ENCODE results near the gene DPEP3. TPM values are rescaled to one million over a fixed set of nuclear protein-coding genes. Genes with fewer than 3 reads are reported as not detected.

The DPEP3 gene
- total RNA-seq, 4 donors from 2014 or later = 0.15 to 0.26 TPM; not detected in 2

DNA sequence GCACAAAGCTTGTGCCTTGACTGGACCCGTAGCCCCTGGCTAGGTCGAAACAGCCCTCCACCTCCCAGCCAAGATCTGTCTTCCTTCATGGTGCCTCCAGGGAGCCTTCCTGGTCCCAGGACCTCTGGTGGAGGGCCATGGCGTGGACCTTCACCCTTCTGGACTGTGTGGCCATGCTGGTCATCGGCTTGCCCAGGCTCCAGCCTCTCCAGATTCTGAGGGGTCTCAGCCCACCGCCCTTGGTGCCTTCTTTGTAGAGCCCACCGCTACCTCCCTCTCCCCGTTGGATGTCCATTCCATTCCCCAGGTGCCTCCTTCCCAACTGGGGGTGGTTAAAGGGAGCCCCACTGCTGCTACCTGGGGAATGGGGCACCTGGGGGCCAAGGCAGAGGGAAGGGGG lies 52.2 kb downstream of the DPEP3 start:
- 74 to 78% methylated on average over 7 of the region's 7 CpGs for WGBS, 2 donors
- H3K4me3 ChIP-seq (ENCODE audit: low read depth, poor library complexity, severe bottlenecking) = no peak overlapping the region
- DNase-seq (ENCODE audit: low spot score in 2 of 2) = no peak
- intact Hi-C loops (cut with DNase I; ENCODE audit: low total_unique reads) = loop anchor here (5.0 to 10.0 kb wide), 2 partner anchors 46 to 103 kb away; partner anchors contain the start of gene NRN1L
- no peak for TF ChIP-seq POLR2A (IDR thresholded peaks at IDR 0.05)
- TF ChIP-seq, protein P1, sequence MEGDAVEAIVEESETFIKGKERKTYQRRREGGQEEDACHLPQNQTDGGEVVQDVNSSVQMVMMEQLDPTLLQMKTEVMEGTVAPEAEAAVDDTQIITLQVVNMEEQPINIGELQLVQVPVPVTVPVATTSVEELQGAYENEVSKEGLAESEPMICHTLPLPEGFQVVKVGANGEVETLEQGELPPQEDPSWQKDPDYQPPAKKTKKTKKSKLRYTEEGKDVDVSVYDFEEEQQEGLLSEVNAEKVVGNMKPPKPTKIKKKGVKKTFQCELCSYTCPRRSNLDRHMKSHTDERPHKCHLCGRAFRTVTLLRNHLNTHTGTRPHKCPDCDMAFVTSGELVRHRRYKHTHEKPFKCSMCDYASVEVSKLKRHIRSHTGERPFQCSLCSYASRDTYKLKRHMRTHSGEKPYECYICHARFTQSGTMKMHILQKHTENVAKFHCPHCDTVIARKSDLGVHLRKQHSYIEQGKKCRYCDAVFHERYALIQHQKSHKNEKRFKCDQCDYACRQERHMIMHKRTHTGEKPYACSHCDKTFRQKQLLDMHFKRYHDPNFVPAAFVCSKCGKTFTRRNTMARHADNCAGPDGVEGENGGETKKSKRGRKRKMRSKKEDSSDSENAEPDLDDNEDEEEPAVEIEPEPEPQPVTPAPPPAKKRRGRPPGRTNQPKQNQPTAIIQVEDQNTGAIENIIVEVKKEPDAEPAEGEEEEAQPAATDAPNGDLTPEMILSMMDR (IDR thresholded peaks at IDR 0.05) = no peak

DNA sequence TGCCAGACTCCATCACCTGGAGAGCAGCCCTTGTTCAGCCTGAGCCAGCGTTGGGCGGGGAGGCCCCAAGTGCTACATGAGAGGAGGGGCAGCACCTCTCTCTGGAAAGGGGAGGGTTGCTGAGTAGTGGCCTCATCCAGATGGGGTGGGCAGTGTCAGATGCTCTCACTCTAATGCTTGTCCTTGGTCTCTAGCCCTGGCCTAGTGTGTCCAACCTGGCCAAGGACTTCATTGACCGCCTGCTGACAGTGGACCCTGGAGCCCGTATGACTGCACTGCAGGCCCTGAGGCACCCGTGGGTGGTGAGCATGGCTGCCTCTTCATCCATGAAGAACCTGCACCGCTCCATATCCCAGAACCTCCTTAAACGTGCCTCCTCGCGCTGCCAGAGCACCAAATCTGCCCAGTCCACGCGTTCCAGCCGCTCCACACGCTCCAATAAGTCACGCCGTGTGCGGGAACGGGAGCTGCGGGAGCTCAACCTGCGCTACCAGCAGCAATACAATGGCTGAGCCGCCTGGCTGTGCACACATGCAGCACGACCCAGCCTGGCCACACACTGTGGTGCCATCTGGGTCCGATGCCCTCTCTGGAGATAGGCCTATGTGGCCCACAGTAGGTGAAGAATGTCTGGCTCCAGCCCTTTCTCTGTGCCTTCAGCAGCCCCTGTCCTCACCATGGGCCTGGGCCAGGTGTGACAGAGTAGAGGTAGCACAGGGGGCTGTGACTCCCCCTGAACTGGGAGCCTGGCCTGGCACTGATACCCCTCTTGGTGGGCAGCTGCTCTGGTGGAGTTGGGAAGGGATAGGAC lies 53.0 kb downstream of the DPEP3 start:
- no peak overlapping the region for H3K4me3 ChIP-seq (ENCODE audit: low read depth, poor library complexity, severe bottlenecking)
- intact Hi-C loops (cut with DNase I; ENCODE audit: low total_unique reads) = loop anchor here (5.0 to 10.0 kb wide), 2 partner anchors 45 to 103 kb away; partner anchors contain the start of gene NRN1L
- no peak for TF ChIP-seq POLR2A (IDR thresholded peaks at IDR 0.05)
- TF ChIP-seq, protein P1 (IDR thresholded peaks at IDR 0.05) = no peak
- 87 to 91% methylated on average over 22 of the region's 22 CpGs for WGBS, 2 donors
- DNase-seq (ENCODE audit: low spot score in 2 of 2) = no peak

DNA sequence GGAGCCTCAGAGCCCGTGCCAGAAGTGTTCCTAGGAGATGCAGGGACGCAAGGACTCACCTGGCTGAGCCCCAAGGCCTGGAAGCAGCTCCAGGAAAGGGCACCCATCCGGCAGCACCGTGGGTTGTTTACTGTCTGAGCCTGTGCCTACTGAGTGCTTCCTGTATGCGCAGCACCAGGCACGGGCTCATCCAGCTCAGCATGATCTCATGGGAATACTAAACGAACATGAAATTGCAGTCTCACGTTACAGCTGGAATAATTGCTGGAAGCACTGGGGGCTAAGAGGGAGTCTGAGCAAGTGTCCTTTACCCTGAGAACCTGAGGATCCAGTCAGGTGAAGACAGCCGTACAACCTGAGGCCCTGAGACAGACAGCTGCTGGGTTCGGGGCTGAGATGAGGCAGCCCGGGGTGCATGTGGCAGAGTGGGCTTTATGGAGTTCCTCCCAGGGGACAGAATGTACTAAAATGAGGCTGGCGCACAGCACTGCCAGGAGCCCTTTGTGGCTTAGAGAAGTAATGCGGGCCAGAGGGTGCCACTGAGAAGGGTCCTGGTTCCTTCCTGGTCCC lies 54.0 kb downstream of the DPEP3 start:
- H3K4me3 ChIP-seq (ENCODE audit: low read depth, poor library complexity, severe bottlenecking) = no peak overlapping the region
- TF ChIP-seq, protein P1 (IDR thresholded peaks at IDR 0.05) = no peak
- TF ChIP-seq POLR2A (IDR thresholded peaks at IDR 0.05) = no peak
- intact Hi-C loops (cut with DNase I; ENCODE audit: low total_unique reads) = loop anchor here (5.0 to 10.0 kb wide), 2 partner anchors 44 to 101 kb away; partner anchors contain the start of gene NRN1L
- 34 to 58% methylated on average over 13 of the region's 13 CpGs for WGBS, 2 donors
- DNase-seq (ENCODE audit: low spot score in 2 of 2) = peak in 1 of 2 donors; percentile 86

Other genes starting within 250 kb of the DPEP3 start
- 10 to 100 TPM; 15.0 to 24.6 (median 17.9) TPM for gene RANBP10, start 173.9 kb downstream of the DPEP3 start, total RNA-seq
- gene TSNAXIP1, start 173.6 kb downstream of the DPEP3 start, total RNA-seq = under 1 TPM in 3 of 4 donors, not detected in 1; 0.15 to 0.75 (median 0.15) TPM
- gene THAP11, start 138.2 kb downstream of the DPEP3 start, total RNA-seq = 100 to 1,000 TPM in 1 of 4 donors, 10 to 100 TPM in 3; 61.3 to 102 (median 75.9) TPM
- gene NUTF2, start 133.6 kb downstream of the DPEP3 start, total RNA-seq = 100 to 1,000 TPM in 3 of 4 donors, 10 to 100 TPM in 1; 88.5 to 136 (median 109) TPM
- gene CENPT, start 132.8 kb downstream of the DPEP3 start, total RNA-seq = 100 to 1,000 TPM in 3 of 4 donors, 10 to 100 TPM in 1; 77.6 to 205 (median 106) TPM
- gene EDC4, start 107.4 kb downstream of the DPEP3 start, total RNA-seq = 10 to 100 TPM; 38.6 to 86.5 (median 56.7) TPM
- 1 to 10 TPM in 1 of 4 donors, under 1 TPM in 2, not detected in 1; 0.65 to 3.7 (median 0.80) TPM for gene NRN1L, start 95.6 kb downstream of the DPEP3 start, total RNA-seq
- 10 to 100 TPM; 11.1 to 17.9 (median 14.4) TPM for gene PSKH1, start 87.2 kb downstream of the DPEP3 start, total RNA-seq
- 1 to 10 TPM in 1 of 4 donors, under 1 TPM in 1, not detected in 2; 0.84 to 1.7 TPM for gene CTRL, start 48.6 kb downstream of the DPEP3 start, total RNA-seq
- 10 to 100 TPM; 11.4 to 20.4 (median 17.8) TPM for gene PSMB10, start 43.6 kb downstream of the DPEP3 start, total RNA-seq
- gene LCAT, start 36.4 kb downstream of the DPEP3 start, total RNA-seq = 10 to 100 TPM in 3 of 4 donors, 1 to 10 TPM in 1; 6.4 to 16.5 (median 12.1) TPM
- gene SLC12A4, start 11.9 kb downstream of the DPEP3 start, total RNA-seq = 10 to 100 TPM; 31.3 to 74.1 (median 50.9) TPM
- 1 to 10 TPM in 3 of 4 donors, under 1 TPM in 1; 0.52 to 5.9 (median 1.7) TPM for gene DPEP2, start 19.0 kb upstream of the DPEP3 start, total RNA-seq
- gene DPEP2NB, start 35.4 kb upstream of the DPEP3 start, total RNA-seq = not detected
- gene DDX28, start 42.7 kb upstream of the DPEP3 start, total RNA-seq = 10 to 100 TPM; 11.0 to 21.1 (median 13.6) TPM
- 10 to 100 TPM; 13.7 to 24.0 (median 14.8) TPM for gene DUS2, start 42.8 kb upstream of the DPEP3 start, total RNA-seq
- gene NFATC3, start 104.9 kb upstream of the DPEP3 start, total RNA-seq = 10 to 100 TPM; 28.2 to 49.2 (median 31.9) TPM